Subcutaneous abdominal adipose tissue (tissue), 5 donors: ENCODE data around the gene HTR6.

Experiments
- H3K27ac ChIP-seq: one replicate; pipeline ENCODE4 v1.7.0; 2013; ENCODE audit warnings: low read depth, mild to moderate bottlenecking, inconsistent platforms, low read length, moderate library complexity
- H3K27me3 ChIP-seq, 5 donors: one replicate each; pipeline ENCODE4 v1.7.0; 2013; ENCODE audit warnings: low read length in 5 of 5, inconsistent platforms in 1 of 5; ENCODE audit not compliant: control insufficient read depth in 5 of 5, insufficient read depth in 4 of 5
- H3K36me3 ChIP-seq, 5 donors: one replicate each; pipeline ENCODE4 v1.7.0; 2013; ENCODE audit warnings: low read length in 5 of 5; ENCODE audit not compliant: control insufficient read depth in 5 of 5, insufficient read depth in 5 of 5
- H3K4me1 ChIP-seq, 5 donors: one replicate each; pipeline ENCODE4 v1.7.0; 2013; ENCODE audit warnings: low read length in 5 of 5, mild to moderate bottlenecking in 3 of 5, moderate library complexity in 1 of 5; ENCODE audit not compliant: control insufficient read depth in 5 of 5, insufficient read depth in 5 of 5
- H3K4me3 ChIP-seq, 5 donors: one replicate each; pipeline ENCODE4 v1.7.0; 2013; ENCODE audit warnings: low read length in 5 of 5, low read depth in 1 of 5
- H3K9ac ChIP-seq, 5 donors: one replicate each; pipeline ENCODE4 v1.7.0; 2013; ENCODE audit warnings: low read length in 5 of 5, mild to moderate bottlenecking in 4 of 5, moderate library complexity in 3 of 5
- H3K9me3 ChIP-seq, 5 donors: one replicate each; pipeline ENCODE4 v1.7.0; 2013; ENCODE audit warnings: low read length in 5 of 5; ENCODE audit not compliant: control insufficient read depth in 5 of 5
- donor health status: healthy.
- donor health status: healthy.
- donor health status: healthy.
- donor health status: healthy.
- donor health status: healthy.

HTR6 gene

GRCh38 chr1:19665186-19665495 is 466 bp downstream of the HTR6 start:
- Histone ChIP-seq H3K4me1 (peaks cover 0 to 15% (median 7%) of the 10 kb centered on the region in 5 donors), H3K27ac (no peak overlapping the region), H3K9ac (no peak overlapping the region), H3K9me3 (no peaks in the 10 kb centered on the region), H3K27me3 (peaks cover 26 to 56% (median 40%) of the 10 kb centered on the region in 5 donors), H3K4me3 (peak overlapping the region in 2 of 5 donors; percentile 11 to 40), H3K36me3 (no peaks in the 10 kb centered on the region)

GRCh38 chr1:19665496-19666465 is 1.1 kb downstream of the HTR6 start:
- H3K9me3 ChIP-seq = no peaks in the 10 kb centered on the region
- no peak overlapping the region for H3K9ac ChIP-seq
- peak overlapping the region in 1 of 5 donors; percentile 13 for H3K4me3 ChIP-seq
- peaks cover 0 to 15% (median 7%) of the 10 kb centered on the region in 5 donors for H3K4me1 ChIP-seq
- H3K27ac ChIP-seq = no peak overlapping the region
- no peaks in the 10 kb centered on the region for H3K36me3 ChIP-seq
- peaks cover 26 to 56% (median 40%) of the 10 kb centered on the region in 5 donors for H3K27me3 ChIP-seq

- H3K9ac ChIP-seq = no peak overlapping the region
- H3K36me3 ChIP-seq = no peaks in the 10 kb centered on the region
- H3K4me1 ChIP-seq = peaks cover 0 to 15% (median 7%) of the 10 kb centered on the region in 5 donors
- no peaks in the 10 kb centered on the region for H3K9me3 ChIP-seq
- H3K4me3 ChIP-seq = no peak overlapping the region
- no peak overlapping the region for H3K27ac ChIP-seq
- H3K27me3 ChIP-seq = peaks cover 26 to 60% (median 49%) of the 10 kb centered on the region in 5 donors
Observed at GRCh38 chr1:19668888-19669287, 4.2 kb downstream of the HTR6 start.

GRCh38 chr1:19670787-19671186 is 6.1 kb downstream of the HTR6 start:
- Histone ChIP-seq H3K4me1 (peaks cover 0 to 2% (median 0%) of the 10 kb centered on the region in 5 donors), H3K27me3 (peaks cover 15 to 48% (median 38%) of the 10 kb centered on the region in 5 donors), H3K36me3 (no peaks in the 10 kb centered on the region), H3K9ac (no peak overlapping the region), H3K9me3 (no peaks in the 10 kb centered on the region), H3K27ac (no peak overlapping the region), H3K4me3 (no peak overlapping the region)

- H3K27me3 ChIP-seq = peaks cover 5 to 37% (median 27%) of the 10 kb centered on the region in 5 donors
- no peaks in the 10 kb centered on the region for H3K36me3 ChIP-seq
- H3K27ac ChIP-seq = no peak overlapping the region
- H3K9me3 ChIP-seq = no peaks in the 10 kb centered on the region
- H3K9ac ChIP-seq = no peak overlapping the region
- no peak overlapping the region for H3K4me3 ChIP-seq
- H3K4me1 ChIP-seq = peaks cover 0 to 2% (median 0%) of the 10 kb centered on the region in 5 donors
Observed at GRCh38 chr1:19672237-19672636, 7.6 kb downstream of the HTR6 start.

- Histone ChIP-seq H3K27ac (no peak overlapping the region), H3K27me3 (peaks cover 0 to 18% (median 13%) of the 10 kb centered on the region in 5 donors), H3K4me1 (peaks cover 0 to 2% (median 0%) of the 10 kb centered on the region in 5 donors), H3K36me3 (peaks cover 0 to 4% (median 0%) of the 10 kb centered on the region in 5 donors), H3K4me3 (no peak overlapping the region), H3K9me3 (no peaks in the 10 kb centered on the region), H3K9ac (no peak overlapping the region)
Observed at GRCh38 chr1:19675797-19676196, 11.1 kb downstream of the HTR6 start.

- H3K36me3 ChIP-seq = peaks cover 0 to 4% (median 0%) of the 10 kb centered on the region in 5 donors
- peaks cover 0 to 2% (median 0%) of the 10 kb centered on the region in 5 donors for H3K4me1 ChIP-seq
Observed at GRCh38 chr1:19676438-19676922, 11.8 kb downstream of the HTR6 start.

GRCh38 chr1:19678493-19678892 is 13.8 kb downstream of the HTR6 start:
- Histone ChIP-seq H3K4me3 (no peak overlapping the region), H3K4me1 (peaks cover 0 to 2% (median 0%) of the 10 kb centered on the region in 5 donors), H3K27me3 (peaks cover 0 to 7% (median 2%) of the 10 kb centered on the region in 5 donors), H3K9ac (no peak overlapping the region), H3K27ac (no peak overlapping the region), H3K36me3 (peaks cover 0 to 18% (median 14%) of the 10 kb centered on the region in 5 donors), H3K9me3 (no peaks in the 10 kb centered on the region)

More at GRCh38 chr1:19676438-19676922, 11.8 kb downstream of the HTR6 start:
- no peak overlapping the region for H3K27ac ChIP-seq
- H3K9ac ChIP-seq = no peak overlapping the region
- H3K27me3 ChIP-seq = peaks cover 0 to 17% (median 11%) of the 10 kb centered on the region in 5 donors
- no peak overlapping the region for H3K4me3 ChIP-seq
- H3K9me3 ChIP-seq = no peaks in the 10 kb centered on the region

- no peak overlapping the region for H3K27ac ChIP-seq
- peaks cover 0 to 18% (median 14%) of the 10 kb centered on the region in 5 donors for H3K36me3 ChIP-seq
Observed at GRCh38 chr1:19678931-19679453, 14.3 kb downstream of the HTR6 start.

GRCh38 chr1:19679691-19680090 is 15.0 kb downstream of the HTR6 start:
- Histone ChIP-seq H3K4me3 (no peak overlapping the region), H3K9me3 (no peaks in the 10 kb centered on the region), H3K9ac (no peak overlapping the region), H3K27me3 (peaks cover 0 to 5% (median 2%) of the 10 kb centered on the region in 5 donors), H3K27ac (no peak overlapping the region), H3K36me3 (peaks cover 0 to 20% (median 17%) of the 10 kb centered on the region in 5 donors), H3K4me1 (peaks cover 0 to 2% (median 0%) of the 10 kb centered on the region in 5 donors)

More at GRCh38 chr1:19678931-19679453, 14.3 kb downstream of the HTR6 start:
- Histone ChIP-seq H3K27me3 (peaks cover 0 to 7% (median 2%) of the 10 kb centered on the region in 5 donors), H3K9ac (no peak overlapping the region), H3K4me1 (peaks cover 0 to 2% (median 0%) of the 10 kb centered on the region in 5 donors), H3K4me3 (no peak overlapping the region), H3K9me3 (no peaks in the 10 kb centered on the region)
